HG03175 (cell line): ENCODE results near the gene SPATA24.
A peak's percentile ranks its signal among the peaks of the same experiment; 100 is the strongest.
"Not testable (repeated sequence)": the region's sequence is repeated elsewhere in the genome, so short reads cannot be mapped to it uniquely, and the experiment has no call there.

ENCODE experiments used
- ATAC-seq: cut with Tn5 transposase; IDR thresholded peaks from one replicate; pipeline ENCODE4 v1.9.1; 2021; ENCODE audit warnings: mild to moderate bottlenecking, moderate library complexity; ENCODE audit not compliant: unreplicated experiment

SPATA24 gene

DNA sequence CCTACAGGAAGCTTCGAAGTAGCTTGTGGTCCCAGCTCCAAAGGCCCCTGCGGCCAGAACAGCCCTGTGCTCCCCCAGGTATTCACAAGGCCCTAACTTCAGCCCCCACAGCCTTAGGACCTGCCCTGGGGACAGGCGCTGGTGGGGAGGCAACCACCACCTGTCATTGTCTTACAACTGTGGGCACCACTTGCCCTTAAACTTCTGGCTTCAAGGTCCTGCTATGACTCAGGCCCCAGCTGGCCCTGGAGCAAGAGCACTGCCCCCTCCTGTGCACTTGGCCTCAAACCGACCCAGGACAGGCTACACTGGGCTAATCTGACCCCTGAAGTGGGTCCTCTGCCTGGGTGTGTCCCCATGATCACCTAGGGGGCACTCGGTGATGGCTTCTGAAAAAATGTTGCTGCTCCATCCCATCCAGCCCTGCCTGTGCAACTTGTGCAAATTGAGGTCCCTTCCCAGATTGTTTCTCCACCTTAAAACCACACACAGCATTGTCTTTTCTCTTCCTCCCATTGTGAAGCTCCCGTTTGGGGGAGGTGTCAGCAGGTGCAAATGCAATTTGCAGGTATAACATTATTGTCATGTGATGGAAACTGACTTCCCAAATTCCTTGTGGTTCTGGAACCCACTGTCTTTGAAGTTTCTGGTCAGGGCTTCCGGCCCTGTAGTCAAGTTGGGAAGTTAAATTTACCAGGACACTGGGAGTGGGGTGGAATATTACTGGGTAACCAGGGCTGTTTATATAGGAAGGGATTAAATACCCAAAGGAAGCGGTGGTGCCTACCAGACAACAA lies 7.8 kb downstream of the SPATA24 start:
- no peak for ATAC-seq

GRCh38 chr5:139394654-139395566 lies 9.0 kb downstream of the SPATA24 start, which contains the start of gene PROB1:
Gene PROB1, minus strand, starts transcription at chr5:139395104. Its CDS starts 23 bp downstream, at chr5:139395081.
- ATAC-seq: no peak

GRCh38 chr5:139394123-139394653 lies 9.7 kb downstream of the SPATA24 start:
- no peak for ATAC-seq

DNA sequence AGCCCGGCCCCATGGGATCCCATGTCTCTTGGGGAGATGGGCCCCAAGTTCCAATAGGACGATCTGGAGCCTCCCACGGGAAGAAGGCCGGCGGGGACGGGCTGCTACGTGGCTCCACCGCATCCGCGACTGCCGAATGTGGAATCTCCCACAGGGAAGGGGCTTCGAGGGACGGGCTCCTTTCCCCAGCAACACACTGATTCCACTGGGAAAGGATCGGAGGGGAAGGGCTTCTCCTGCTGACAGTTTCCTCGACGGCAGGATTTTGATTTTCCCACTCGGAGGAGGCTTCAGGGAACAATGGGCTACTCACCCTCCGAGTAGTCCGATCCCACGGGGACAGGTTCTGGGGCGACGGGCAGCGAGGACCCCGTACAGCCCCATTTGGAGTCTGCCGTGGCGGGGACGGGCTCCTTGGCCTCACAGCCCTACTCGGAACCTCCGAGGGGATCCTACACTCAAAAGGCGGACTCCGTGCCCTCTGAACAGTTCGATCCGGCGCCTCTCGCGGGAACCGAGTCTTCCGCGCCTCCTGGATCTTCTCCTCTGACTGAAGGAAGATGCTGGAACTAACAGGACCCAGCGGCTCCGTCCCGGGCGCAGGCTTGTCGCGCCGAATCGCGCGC lies 10.3 kb downstream of the SPATA24 start:
- ATAC-seq: no peak

GRCh38 chr5:139392678-139393496 lies 11.0 kb downstream of the SPATA24 start:
- ATAC-seq: peak; percentile 55

DNA sequence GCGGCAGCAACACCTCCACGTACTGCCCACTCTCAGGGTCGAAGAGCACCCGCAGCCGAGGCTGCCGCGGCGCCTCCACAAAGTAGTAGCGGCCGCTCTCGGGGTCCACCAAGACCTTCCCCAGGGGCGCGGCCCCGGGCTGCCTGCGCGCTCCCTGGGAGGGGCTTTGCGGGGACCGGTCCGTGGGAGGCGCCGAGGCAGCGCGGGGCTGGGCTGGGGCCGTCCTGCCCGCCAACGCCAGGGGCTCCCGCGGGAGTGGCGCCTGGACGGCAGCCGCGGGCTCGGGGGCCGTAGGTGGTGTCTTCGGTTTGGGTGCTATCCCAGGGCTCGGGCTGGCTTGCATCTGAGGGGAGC lies 11.6 kb downstream of the SPATA24 start:
- ATAC-seq: peak; percentile 11

- ATAC-seq: peak; percentile 0
Measured at GRCh38 chr5:139391570-139392323, 12.1 kb downstream of the SPATA24 start.

DNA sequence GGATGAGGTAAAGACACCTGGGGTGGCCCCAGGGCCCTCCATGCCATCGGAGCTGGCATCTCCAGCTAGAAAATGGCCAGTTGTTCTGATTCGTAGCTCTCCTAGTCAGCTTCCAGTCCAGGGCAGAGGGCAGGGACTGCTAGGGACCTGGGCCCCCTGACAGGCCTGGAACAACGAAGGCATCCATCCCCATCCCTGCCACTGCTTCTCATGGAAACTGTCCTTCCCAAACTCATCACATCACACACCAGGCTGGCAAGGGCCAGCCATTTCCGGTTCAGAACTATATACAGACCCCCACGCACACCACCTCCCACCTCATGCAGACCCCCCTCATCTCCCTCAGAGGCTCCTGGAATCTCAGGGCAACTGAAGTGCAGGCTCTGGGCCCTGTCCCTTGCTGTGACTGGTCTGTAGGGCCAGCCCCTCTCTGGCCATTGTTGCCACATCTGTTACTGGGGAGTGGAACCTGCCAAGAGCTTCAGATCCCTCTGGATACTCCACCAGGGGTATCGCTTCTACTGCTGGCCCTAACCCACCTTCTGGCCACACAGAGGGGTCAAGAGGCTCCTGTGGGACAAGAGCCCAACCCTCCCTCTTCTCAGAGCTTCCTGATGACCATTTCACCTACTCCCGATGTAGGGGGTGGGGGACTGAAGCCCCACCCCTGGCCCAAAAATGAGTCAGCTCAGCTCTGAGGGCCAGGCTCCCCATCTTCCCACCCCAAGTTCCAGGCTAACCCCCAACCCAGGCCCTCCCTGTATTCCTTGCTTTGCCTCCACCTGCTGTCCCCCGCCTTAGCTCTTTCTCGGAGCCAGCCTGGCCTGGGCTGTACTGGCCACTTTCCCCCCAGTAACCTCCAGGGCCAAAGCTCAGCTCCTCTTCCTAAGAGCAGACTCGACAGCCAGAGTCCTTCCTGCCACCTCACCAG lies 13.0 kb downstream of the SPATA24 start:
- no peak for ATAC-seq

GRCh38 chr5:139389701-139390638 lies 13.9 kb downstream of the SPATA24 start, which contains the start of gene MZB1:
Gene MZB1, minus strand, starts transcription at chr5:139389913. Its CDS starts 57 bp downstream, at chr5:139389856.
- peak; percentile 48 for ATAC-seq

- no peak for ATAC-seq
Measured at GRCh38 chr5:139388198-139388821, 15.6 kb downstream of the SPATA24 start.

- ATAC-seq: no peak
Measured at GRCh38 chr5:139387611-139388197, 16.2 kb downstream of the SPATA24 start.

- not testable (repeated sequence) for ATAC-seq
Measured at GRCh38 chr5:139386956-139387355, 16.9 kb downstream of the SPATA24 start.

DNA sequence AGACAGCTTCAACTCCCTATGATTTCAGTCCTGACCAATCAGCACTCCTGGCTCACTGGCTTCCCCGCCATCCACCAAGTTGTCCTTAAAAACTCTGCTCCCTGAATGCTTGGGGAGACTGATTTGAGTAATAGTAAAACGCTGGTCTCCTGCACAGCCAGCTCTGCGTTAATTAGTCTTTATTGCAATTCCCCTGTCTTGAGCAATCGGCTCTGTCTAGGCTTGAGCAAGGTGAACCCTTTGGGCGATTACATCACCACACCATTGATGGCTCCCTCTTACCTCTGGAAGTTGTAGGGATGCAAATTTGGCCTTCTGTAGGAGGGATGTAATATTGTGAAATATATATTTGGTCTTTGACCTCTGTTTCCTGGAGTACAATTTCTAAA lies 17.8 kb downstream of the SPATA24 start:
- ATAC-seq: no peak

GRCh38 chr5:139385061-139386049 lies 18.5 kb downstream of the SPATA24 start:
- no peak for ATAC-seq

DNA sequence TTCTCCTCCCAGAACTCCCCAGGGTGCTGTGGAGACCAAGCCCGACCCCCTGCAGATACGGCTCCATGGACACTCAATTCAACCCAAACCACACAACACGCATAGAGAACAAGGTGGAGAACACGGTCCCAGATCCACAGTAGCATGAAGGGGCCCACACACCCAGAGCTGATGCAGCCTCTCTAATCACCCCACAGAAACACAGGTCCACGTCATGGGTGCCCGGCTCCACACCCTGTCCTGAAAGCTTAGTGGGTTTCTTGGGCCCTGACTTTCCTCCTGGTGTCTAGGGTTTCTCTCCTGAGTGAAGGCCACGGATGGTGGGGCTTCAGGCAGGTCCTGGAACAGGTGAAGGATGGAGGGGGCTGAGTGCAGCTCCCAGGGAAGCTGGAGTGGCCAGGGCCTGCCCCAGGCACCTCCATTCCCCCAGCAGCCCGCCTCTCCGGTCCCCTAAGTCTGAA lies 19.3 kb downstream of the SPATA24 start:
- no peak for ATAC-seq
